Vagina (tissue), 2 donors: ENCODE data around the gene CCDC194.

Source experiments
- POLR2A ChIP-seq, 2 donors: fragments of 450-650 bp; IDR thresholded peaks; one replicate each; pipeline ENCODE4 v1.6.1; 2017; ENCODE audit warnings: antibody characterized with exemption in 2 of 2, mild to moderate bottlenecking in 2 of 2, moderate library complexity in 2 of 2
- POLR2AphosphoS5 ChIP-seq, 2 donors: sonication (generic); formaldehyde crosslinking; IDR thresholded peaks; one replicate each; pipeline ENCODE4 v1.9.0; 2017; ENCODE audit warnings: antibody characterized with exemption in 2 of 2, mild to moderate bottlenecking in 2 of 2, low read depth in 1 of 2; ENCODE audit not compliant: insufficient read depth in 1 of 2
- TF ChIP-seq, protein P1 (sequence below), 3 experiments: fragments of 450-650 bp in 2 of 3; fragments of 200-600 bp in 1 of 3; sonication (generic) in 1 of 3; IDR thresholded peaks; one replicate each; pipeline ENCODE4 v1.5.1; 2017 to 2019; ENCODE audit warnings: antibody characterized with exemption in 3 of 3, mild to moderate bottlenecking in 2 of 3, moderate library complexity in 2 of 3

DNA sequence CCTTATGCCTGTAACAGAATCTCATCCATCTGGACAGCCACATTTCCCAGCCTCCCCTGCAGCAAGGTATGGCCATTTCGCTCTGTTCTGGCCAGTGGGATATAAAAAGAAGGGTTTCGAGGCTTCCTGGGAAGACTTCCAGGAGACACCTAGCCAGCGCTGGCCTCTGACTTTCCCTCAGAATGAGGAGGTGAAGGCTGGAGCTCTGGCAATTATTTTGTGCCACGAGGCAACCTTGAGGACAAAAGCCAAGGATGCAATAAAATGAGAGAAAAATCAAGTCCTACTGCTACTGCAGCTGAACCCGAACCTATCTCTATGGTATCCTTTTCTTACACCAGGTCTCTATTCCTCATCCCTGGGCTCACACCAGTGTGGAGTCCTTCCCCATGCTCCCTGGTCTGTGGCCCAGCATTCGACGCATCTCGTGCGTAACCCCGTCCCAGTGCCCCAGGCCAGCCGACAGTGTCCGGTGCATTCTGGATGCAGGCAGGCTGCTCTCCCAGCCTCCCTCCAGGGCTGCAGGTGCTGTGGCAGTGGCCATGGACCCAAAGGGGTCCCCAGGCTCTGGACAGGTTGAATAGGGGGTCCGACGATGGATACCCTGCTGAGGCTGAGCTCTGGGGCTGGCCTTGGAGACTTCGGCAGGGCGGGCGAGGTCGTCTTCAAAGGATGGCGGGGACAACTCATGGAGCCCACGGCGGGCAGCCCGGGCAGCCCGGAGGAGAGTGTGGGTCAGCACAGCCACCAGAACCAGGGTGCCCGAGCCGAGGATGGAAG is 42.3 kb upstream of the CCDC194 start:
- TF ChIP-seq, protein P1, sequence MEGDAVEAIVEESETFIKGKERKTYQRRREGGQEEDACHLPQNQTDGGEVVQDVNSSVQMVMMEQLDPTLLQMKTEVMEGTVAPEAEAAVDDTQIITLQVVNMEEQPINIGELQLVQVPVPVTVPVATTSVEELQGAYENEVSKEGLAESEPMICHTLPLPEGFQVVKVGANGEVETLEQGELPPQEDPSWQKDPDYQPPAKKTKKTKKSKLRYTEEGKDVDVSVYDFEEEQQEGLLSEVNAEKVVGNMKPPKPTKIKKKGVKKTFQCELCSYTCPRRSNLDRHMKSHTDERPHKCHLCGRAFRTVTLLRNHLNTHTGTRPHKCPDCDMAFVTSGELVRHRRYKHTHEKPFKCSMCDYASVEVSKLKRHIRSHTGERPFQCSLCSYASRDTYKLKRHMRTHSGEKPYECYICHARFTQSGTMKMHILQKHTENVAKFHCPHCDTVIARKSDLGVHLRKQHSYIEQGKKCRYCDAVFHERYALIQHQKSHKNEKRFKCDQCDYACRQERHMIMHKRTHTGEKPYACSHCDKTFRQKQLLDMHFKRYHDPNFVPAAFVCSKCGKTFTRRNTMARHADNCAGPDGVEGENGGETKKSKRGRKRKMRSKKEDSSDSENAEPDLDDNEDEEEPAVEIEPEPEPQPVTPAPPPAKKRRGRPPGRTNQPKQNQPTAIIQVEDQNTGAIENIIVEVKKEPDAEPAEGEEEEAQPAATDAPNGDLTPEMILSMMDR (IDR thresholded peaks at IDR 0.05): no peak
- TF ChIP-seq POLR2A (IDR thresholded peaks at IDR 0.05) (no peak), POLR2AphosphoS5 (IDR thresholded peaks at IDR 0.05; ENCODE audit: insufficient read depth in 1 of 2, low read depth in 1 of 2) (no peak)
